Loucy (cell line): Measurements from ENCODE around the gene GALNT10.

Experiments
- H2AFZ ChIP-seq: fragments of 200-600 bp; sonication (generic); 2 replicates; pipeline ENCODE4 v1.6.0; 2016; ENCODE audit warnings: antibody characterized with exemption, mild to moderate bottlenecking, low read length, moderate library complexity
- H3F3A ChIP-seq: fragments of 200-600 bp; 2 replicates; pipeline ENCODE4 v1.6.0; 2016; ENCODE audit warnings: antibody characterized with exemption, low read depth, mild to moderate bottlenecking
- H3K27me3 ChIP-seq: fragments of 200-600 bp; sonication (generic); 2 replicates; pipeline ENCODE4 v1.6.1; 2014; ENCODE audit warnings: low read length, mild to moderate bottlenecking; ENCODE audit not compliant: insufficient read depth, poor library complexity, severe bottlenecking
- H3K36me3 ChIP-seq: fragments of 200-600 bp; sonication (generic); 2 replicates; pipeline ENCODE4 v1.6.1; 2016; ENCODE audit warnings: low read length; ENCODE audit not compliant: insufficient read depth
- H3K4me1 ChIP-seq: fragments of 200-600 bp; sonication (generic); 2 replicates; pipeline ENCODE4 v1.5.1; 2014; ENCODE audit warnings: low read length, mild to moderate bottlenecking; ENCODE audit not compliant: insufficient read depth, poor library complexity, severe bottlenecking
- H3K4me2 ChIP-seq: fragments of 200-600 bp; sonication (generic); 2 replicates; pipeline ENCODE4 v1.6.0; 2014; ENCODE audit warnings: antibody characterized with exemption, low read length, low read depth, mild to moderate bottlenecking; ENCODE audit not compliant: poor library complexity, severe bottlenecking
- H3K4me3 ChIP-seq: fragments of 200-600 bp; sonication (generic); 2 replicates; pipeline ENCODE4 v1.5.1; 2014; ENCODE audit warnings: low read length, mild to moderate bottlenecking, mixed read lengths; ENCODE audit not compliant: poor library complexity, severe bottlenecking
- H3K79me2 ChIP-seq: fragments of 200-600 bp; sonication (generic); 2 replicates; pipeline ENCODE4 v1.6.1; 2014; ENCODE audit warnings: low read length; ENCODE audit not compliant: insufficient read depth
- H3K9ac ChIP-seq: fragments of 200-600 bp; sonication (generic); 2 replicates; pipeline ENCODE4 v1.6.0; 2014; ENCODE audit warnings: mild to moderate bottlenecking, low read depth, low read length, moderate library complexity; ENCODE audit not compliant: poor library complexity, severe bottlenecking
- H3K9me2 ChIP-seq: fragments of 200-600 bp; sonication (generic); replicated peaks from 2 replicates; pipeline ENCODE4 v1.6.1; 2016; ENCODE audit warnings: low read depth, low read length, mixed read lengths
- H3K9me3 ChIP-seq: fragments of 200-600 bp; sonication (generic); 2 replicates; pipeline ENCODE4 v1.6.1; 2014; ENCODE audit warnings: mild to moderate bottlenecking, antibody characterized with exemption, low read length, low read depth; ENCODE audit not compliant: insufficient read depth
- H4K20me1 ChIP-seq: fragments of 200-600 bp; sonication (generic); 2 replicates; pipeline ENCODE4 v1.6.0; 2014; ENCODE audit warnings: antibody characterized with exemption, low read length, mild to moderate bottlenecking; ENCODE audit not compliant: insufficient read depth, poor library complexity, severe bottlenecking
- EZH2phosphoT487 ChIP-seq: fragments of 200-600 bp; IDR thresholded peaks from 2 replicates; pipeline ENCODE4 v1.6.1; 2018; ENCODE audit warnings: antibody characterized with exemption, mild to moderate bottlenecking, moderate library complexity, borderline replicate concordance
- TF ChIP-seq, protein P1 (sequence below): fragments of 200-600 bp; sonication (generic); conservative IDR thresholded peaks from 2 replicates; pipeline ENCODE4 v1.5.1; 2014; ENCODE audit warnings: mild to moderate bottlenecking, antibody characterized with exemption, low read length

Gene GALNT10

DNA sequence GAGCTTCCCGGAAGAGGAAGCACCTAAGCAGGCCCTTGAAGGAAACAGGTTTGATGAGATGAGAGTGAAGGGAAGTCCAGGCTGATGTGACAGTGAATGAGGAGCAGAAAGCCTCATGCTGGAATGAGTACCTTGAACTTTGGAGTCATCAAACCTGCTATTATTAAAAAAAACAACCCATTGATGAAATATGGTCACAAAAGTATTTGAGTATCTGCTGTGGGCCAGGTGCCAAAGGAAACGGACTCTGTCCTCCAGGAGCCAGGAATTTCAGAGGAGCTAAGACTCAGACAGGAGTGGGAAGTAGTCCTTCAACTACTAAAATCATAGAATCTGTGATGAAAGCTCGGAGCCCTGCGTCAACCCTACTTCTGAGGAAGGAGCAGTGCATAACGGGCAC, 275.6 kb downstream of the GALNT10 start:
- no peak overlapping the region for H3K9ac ChIP-seq
- H3K9me3 ChIP-seq: no peaks in the 10 kb centered on the region
- no peaks in the 10 kb centered on the region for H3K27me3 ChIP-seq
- no peaks in the 10 kb centered on the region for H3K36me3 ChIP-seq
- no peaks in the 10 kb centered on the region for H3F3A ChIP-seq
- no peaks in the 10 kb centered on the region for H3K9me2 ChIP-seq
- H4K20me1 ChIP-seq: no peaks in the 10 kb centered on the region
- H3K4me2 ChIP-seq: no peak overlapping the region
- H3K79me2 ChIP-seq: no peaks in the 10 kb centered on the region
- TF ChIP-seq, protein P1, sequence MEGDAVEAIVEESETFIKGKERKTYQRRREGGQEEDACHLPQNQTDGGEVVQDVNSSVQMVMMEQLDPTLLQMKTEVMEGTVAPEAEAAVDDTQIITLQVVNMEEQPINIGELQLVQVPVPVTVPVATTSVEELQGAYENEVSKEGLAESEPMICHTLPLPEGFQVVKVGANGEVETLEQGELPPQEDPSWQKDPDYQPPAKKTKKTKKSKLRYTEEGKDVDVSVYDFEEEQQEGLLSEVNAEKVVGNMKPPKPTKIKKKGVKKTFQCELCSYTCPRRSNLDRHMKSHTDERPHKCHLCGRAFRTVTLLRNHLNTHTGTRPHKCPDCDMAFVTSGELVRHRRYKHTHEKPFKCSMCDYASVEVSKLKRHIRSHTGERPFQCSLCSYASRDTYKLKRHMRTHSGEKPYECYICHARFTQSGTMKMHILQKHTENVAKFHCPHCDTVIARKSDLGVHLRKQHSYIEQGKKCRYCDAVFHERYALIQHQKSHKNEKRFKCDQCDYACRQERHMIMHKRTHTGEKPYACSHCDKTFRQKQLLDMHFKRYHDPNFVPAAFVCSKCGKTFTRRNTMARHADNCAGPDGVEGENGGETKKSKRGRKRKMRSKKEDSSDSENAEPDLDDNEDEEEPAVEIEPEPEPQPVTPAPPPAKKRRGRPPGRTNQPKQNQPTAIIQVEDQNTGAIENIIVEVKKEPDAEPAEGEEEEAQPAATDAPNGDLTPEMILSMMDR: no peak
- TF ChIP-seq EZH2phosphoT487: no peak
- no peak overlapping the region for H3K4me3 ChIP-seq
- H2AFZ ChIP-seq: no peak overlapping the region
- no peaks in the 10 kb centered on the region for H3K4me1 ChIP-seq

DNA sequence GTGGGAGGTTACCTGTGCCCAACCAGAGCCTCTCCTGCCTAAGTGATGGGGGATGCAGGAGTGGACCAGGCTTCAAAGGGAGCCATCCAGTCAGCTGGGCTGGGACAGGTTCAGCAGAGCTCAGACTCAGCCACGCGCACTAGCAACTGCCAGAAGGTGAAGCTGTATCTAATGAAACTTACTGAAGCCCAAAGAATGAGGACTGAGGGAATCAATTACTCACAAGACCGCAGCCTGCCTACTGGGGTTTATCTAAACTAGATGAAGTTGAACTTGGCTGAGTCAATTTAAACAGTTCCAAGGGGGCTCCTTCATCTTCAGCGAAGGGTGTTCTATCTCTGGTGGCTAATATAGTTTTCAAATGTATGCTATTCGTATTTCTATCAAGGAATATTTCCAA, 276.1 kb downstream of the GALNT10 start:
- no peak overlapping the region for H2AFZ ChIP-seq
- no peak overlapping the region for H3K4me3 ChIP-seq
- H3K79me2 ChIP-seq: no peaks in the 10 kb centered on the region
- no peaks in the 10 kb centered on the region for H3K4me1 ChIP-seq
- no peak for TF ChIP-seq EZH2phosphoT487
- TF ChIP-seq, protein P1: no peak
- H3K9me2 ChIP-seq: no peaks in the 10 kb centered on the region
- no peak overlapping the region for H3K4me2 ChIP-seq
- no peaks in the 10 kb centered on the region for H3K27me3 ChIP-seq
- H4K20me1 ChIP-seq: no peaks in the 10 kb centered on the region
- H3F3A ChIP-seq: no peaks in the 10 kb centered on the region
- H3K9me3 ChIP-seq: no peaks in the 10 kb centered on the region
- H3K36me3 ChIP-seq: no peaks in the 10 kb centered on the region
- H3K9ac ChIP-seq: no peak overlapping the region

DNA sequence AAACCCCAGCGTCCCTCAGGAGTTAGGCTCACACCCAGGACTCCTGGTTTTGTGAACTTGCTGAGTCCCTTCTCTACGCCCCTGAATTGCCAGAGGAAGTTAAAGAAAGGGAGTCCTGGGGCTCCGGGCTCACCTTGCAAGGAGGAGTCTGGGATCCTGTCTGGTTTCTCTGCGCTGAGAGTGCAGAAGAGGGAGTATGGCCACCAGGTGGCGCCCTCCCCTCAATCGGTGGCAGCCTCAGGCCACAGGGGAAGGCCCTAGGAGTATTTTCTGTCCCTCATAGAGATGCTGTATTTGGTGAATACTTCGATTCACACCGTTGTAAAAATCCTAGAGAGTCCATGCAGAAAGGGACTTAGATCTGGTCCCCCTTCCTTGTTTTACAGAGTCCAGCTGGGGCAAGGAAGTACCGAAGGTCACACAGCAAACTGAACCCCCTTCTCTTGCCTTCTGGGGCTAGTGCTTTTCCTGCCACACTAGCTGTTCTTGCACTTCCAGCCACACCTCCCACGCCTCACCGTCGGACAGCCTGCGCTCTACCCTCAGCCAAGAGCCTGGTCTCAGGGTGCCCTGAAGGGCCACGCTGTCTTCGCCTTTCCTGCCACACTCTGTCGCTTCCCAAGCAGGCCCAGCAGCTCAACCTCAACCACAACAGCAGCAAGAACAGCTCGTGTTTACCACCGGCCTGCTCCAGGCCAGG, 277.3 kb downstream of the GALNT10 start:
- H3K4me3 ChIP-seq: no peak overlapping the region
- H3K27me3 ChIP-seq: no peaks in the 10 kb centered on the region
- H3K9me2 ChIP-seq: no peaks in the 10 kb centered on the region
- no peak overlapping the region for H2AFZ ChIP-seq
- H3F3A ChIP-seq: no peaks in the 10 kb centered on the region
- H3K36me3 ChIP-seq: no peaks in the 10 kb centered on the region
- H3K4me1 ChIP-seq: no peaks in the 10 kb centered on the region
- no peak overlapping the region for H3K4me2 ChIP-seq
- TF ChIP-seq, protein P1: peak; percentile 68
- TF ChIP-seq EZH2phosphoT487: no peak
- no peak overlapping the region for H3K9ac ChIP-seq
- no peaks in the 10 kb centered on the region for H3K9me3 ChIP-seq
- H4K20me1 ChIP-seq: no peaks in the 10 kb centered on the region
- H3K79me2 ChIP-seq: no peaks in the 10 kb centered on the region
